MCF 10A (cell line): Measurements from ENCODE around the gene IMMP2L. TPM values are rescaled to one million over a fixed set of nuclear protein-coding genes. Genes with fewer than 3 reads are reported as not detected.

ENCODE experiments used
- BruUV-seq: library from RNA; stranded (reverse); fragments of 400-500 nt; replicated peaks from 2 replicates; lab custom pipeline; 2021; lab: Mats Ljungman, UMichigan
- CTCF ChIA-PET: fragments of 300-600 bp; sonication (Branson Sonifier 250); formaldehyde crosslinking; extraction: SDS; loops from one replicate; lab custom pipeline; 2021; ENCODE audit warnings: antibody characterized with exemption, inconsistent platforms; lab: Yijun Ruan, JAX
- POLR2A ChIA-PET: fragments of 300-600, 350-650 bp; sonication (Branson Sonifier 250); formaldehyde crosslinking; extraction: SDS; loops from one replicate; lab custom pipeline; 2020; ENCODE audit warnings: antibody characterized with exemption, inconsistent platforms; lab: Yijun Ruan, JAX
- DNase-seq: peaks from one replicate; pipeline ENCODE4 v3.0.0-alpha.2; 2018; ENCODE audit not compliant: unreplicated experiment
- H3K27ac Mint-ChIP-seq: one replicate; pipeline ENCODE4 v1.8.0; 2022; ENCODE audit warnings: mild to moderate bottlenecking, low read depth, mixed read lengths; ENCODE audit not compliant: unreplicated experiment
- H3K27me3 Mint-ChIP-seq: one replicate; pipeline ENCODE4 v1.8.0; 2022; ENCODE audit warnings: mixed read lengths; ENCODE audit not compliant: insufficient read depth, unreplicated experiment
- H3K36me3 Mint-ChIP-seq: one replicate; pipeline ENCODE4 v1.8.0; 2022; ENCODE audit warnings: mild to moderate bottlenecking, moderate library complexity, mixed read lengths; ENCODE audit not compliant: insufficient read depth, unreplicated experiment
- H3K4me1 Mint-ChIP-seq: one replicate; pipeline ENCODE4 v1.8.0; 2022; ENCODE audit warnings: mixed read lengths; ENCODE audit not compliant: insufficient read depth, unreplicated experiment
- H3K4me3 Mint-ChIP-seq: one replicate; pipeline ENCODE4 v1.8.0; 2022; ENCODE audit warnings: mild to moderate bottlenecking, moderate library complexity, mixed read lengths; ENCODE audit not compliant: unreplicated experiment
- H3K9me3 Mint-ChIP-seq: one replicate; pipeline ENCODE4 v1.8.0; 2022; ENCODE audit warnings: mixed read lengths; ENCODE audit not compliant: unreplicated experiment
- CTCF ChIP-seq: fragments of 200-600 bp; IDR thresholded peaks from one replicate; pipeline ENCODE4 v1.8.0; 2022; ENCODE audit warnings: antibody characterized with exemption, mild to moderate bottlenecking; ENCODE audit not compliant: unreplicated experiment
- intact Hi-C: fragments of 100-400 bp; cut with micrococcal nuclease; formaldehyde crosslinking; loops from 2 replicates; pipeline ENCODE4 v1.14.1; 2022
- total RNA-seq: library from RNA; stranded (reverse); gene quantifications from 2 replicates; pipeline ENCODE4 v1.2.3, GENCODE V29; 2022

IMMP2L gene
- total RNA-seq, 1 experiment from 2014 or later = 23.7 TPM

- TF ChIP-seq CTCF = no peak
- intact Hi-C loops = no loop called here
- Mint-ChIP-seq H3K27me3 (no peaks in the 10 kb centered on the region), H3K36me3 (no peaks in the 10 kb centered on the region), H3K4me1 (no peaks in the 10 kb centered on the region), H3K4me3 (no peak overlapping the region), H3K27ac (no peak overlapping the region), H3K9me3 (no peaks in the 10 kb centered on the region)
- DNase-seq = no peak
- CTCF ChIA-PET = interaction anchor here (0.6 kb wide), 1 partner anchor 1003 kb away, joined by 3 read pairs; no protein-coding TSS in a partner anchor
- POLR2A ChIA-PET = no interaction called here
- BruUV-seq = no TSS peak
These were observed 210.0 kb downstream of the IMMP2L start for GRCh38 chr7:111352319-111352718.

- CTCF ChIA-PET = interaction anchor here (0.8 kb wide), 1 partner anchor 390 kb away, joined by 4 read pairs; no protein-coding TSS in a partner anchor
These were observed 216.1 kb downstream of the IMMP2L start for GRCh38 chr7:111346219-111346618.

GRCh38 chr7:111343017-111343416 is 219.3 kb downstream of the IMMP2L start:
- Mint-ChIP-seq H3K27ac (no peak overlapping the region), H3K4me3 (no peak overlapping the region), H3K9me3 (peaks cover 23% of the 10 kb centered on the region), H3K27me3 (no peaks in the 10 kb centered on the region), H3K4me1 (no peaks in the 10 kb centered on the region), H3K36me3 (no peaks in the 10 kb centered on the region)
- intact Hi-C loops = no loop called here
- DNase-seq = no peak
- ChIA-PET POLR2A (no interaction called here), CTCF (interaction anchor here (1.3 kb wide), 1 partner anchor 8 kb away, joined by 3 read pairs; no protein-coding TSS in a partner anchor)
- TF ChIP-seq CTCF = no peak
- BruUV-seq = no TSS peak

More at GRCh38 chr7:111346219-111346618, 216.1 kb downstream of the IMMP2L start:
- TF ChIP-seq CTCF = no peak
- no peak overlapping the region for H3K4me3 Mint-ChIP-seq
- H3K36me3 Mint-ChIP-seq = no peaks in the 10 kb centered on the region
- intact Hi-C loops = no loop called here
- no peaks in the 10 kb centered on the region for H3K4me1 Mint-ChIP-seq
- POLR2A ChIA-PET = no interaction called here
- no peak overlapping the region for H3K27ac Mint-ChIP-seq
- DNase-seq = no peak
- H3K9me3 Mint-ChIP-seq = peaks cover 22% of the 10 kb centered on the region
- H3K27me3 Mint-ChIP-seq = no peaks in the 10 kb centered on the region
- no TSS peak for BruUV-seq

- CTCF ChIA-PET = interaction anchor here (0.6 kb wide), 1 partner anchor 11 kb away, joined by 3 read pairs; no protein-coding TSS in a partner anchor
- H3K4me1 Mint-ChIP-seq = no peaks in the 10 kb centered on the region
These were observed 223.3 kb downstream of the IMMP2L start for GRCh38 chr7:111339006-111339405.

More at GRCh38 chr7:111339006-111339405, 223.3 kb downstream of the IMMP2L start:
- Mint-ChIP-seq H3K27ac (no peak overlapping the region), H3K9me3 (peaks cover 24% of the 10 kb centered on the region), H3K4me3 (no peak overlapping the region), H3K36me3 (no peaks in the 10 kb centered on the region), H3K27me3 (no peaks in the 10 kb centered on the region)
- no TSS peak for BruUV-seq
- intact Hi-C loops = no loop called here
- POLR2A ChIA-PET = no interaction called here
- no peak for TF ChIP-seq CTCF
- no peak for DNase-seq
